ENCODE results near the gene RND2.

Gene RND2

GRCh38 chr17:43014649-43015542, 10.1 kb upstream of the RND2 start:
- no peak for DNase-seq (ENCODE audit: extremely low spot score)
- ChIA-PET CTCF (interaction anchor here (0.6 kb wide), 1 partner anchor 32 kb away, joined by 3 read pairs; no protein-coding TSS in a partner anchor), POLR2A (interaction anchor here (0.7 to 4.9 kb wide), 4 partner anchors 13 to 353 kb away, joined by 3 to 47 read pairs (median 4); partner anchors contain the start of gene RPL27)

GRCh38 chr17:43015579-43015978, 9.5 kb upstream of the RND2 start:
- no peak for DNase-seq (ENCODE audit: extremely low spot score)
- ChIA-PET POLR2A (interaction anchor here (4.9 kb wide), 1 partner anchor 17 kb away, joined by 47 read pairs; the partner anchor contains the start of gene RPL27), CTCF (no interaction called here)
- TF ChIP-seq NFRKB (IDR thresholded peaks at IDR 0.05) (no peak), L3MBTL2 (conservative IDR thresholded peaks at IDR 0.05) (no peak), FOXA1 (IDR thresholded peaks at IDR 0.05) (no peak), CTBP1 (IDR thresholded peaks at IDR 0.05; ENCODE audit: borderline replicate concordance) (no peak)

More at GRCh38 chr17:43014649-43015542, 10.1 kb upstream of the RND2 start:
- TF ChIP-seq BHLHE40 (IDR thresholded peaks at IDR 0.05; ENCODE audit: borderline replicate concordance) (no peak), FOXA1 (IDR thresholded peaks at IDR 0.05) (no peak), SP1 (IDR thresholded peaks at IDR 0.05) (no peak), FOXM1 (IDR thresholded peaks at IDR 0.05; ENCODE audit: borderline replicate concordance) (no peak), TARDBP (IDR thresholded peaks at IDR 0.05) (no peak), SUZ12 (IDR thresholded peaks at IDR 0.05) (no peak), NFRKB (IDR thresholded peaks at IDR 0.05) (no peak), PKNOX1 (IDR thresholded peaks at IDR 0.05) (no peak), ELF4 (IDR thresholded peaks at IDR 0.05) (no peak), ZNF384 (IDR thresholded peaks at IDR 0.05) (no peak), L3MBTL2 (conservative IDR thresholded peaks at IDR 0.05) (no peak), HDGF (IDR thresholded peaks at IDR 0.05; ENCODE audit: borderline replicate concordance) (no peak), LEF1 (IDR thresholded peaks at IDR 0.05; ENCODE audit: borderline replicate concordance) (no peak), FOXK2 (IDR thresholded peaks at IDR 0.05) (no peak), ARNT (IDR thresholded peaks at IDR 0.05) (no peak), CTBP1 (IDR thresholded peaks at IDR 0.05; ENCODE audit: borderline replicate concordance) (no peak)

GRCh38 chr17:43016216-43016615, 8.8 kb upstream of the RND2 start:
- ChIA-PET POLR2A (interaction anchor here (4.9 kb wide), 1 partner anchor 18 kb away, joined by 47 read pairs; the partner anchor contains the start of gene RPL27), CTCF (no interaction called here)
- no peak for DNase-seq (ENCODE audit: extremely low spot score)
- TF ChIP-seq CTBP1 (IDR thresholded peaks at IDR 0.05; ENCODE audit: borderline replicate concordance) (no peak), FOXK2 (IDR thresholded peaks at IDR 0.05) (no peak), TARDBP (IDR thresholded peaks at IDR 0.05) (no peak), BHLHE40 (IDR thresholded peaks at IDR 0.05; ENCODE audit: borderline replicate concordance) (no peak), L3MBTL2 (conservative IDR thresholded peaks at IDR 0.05) (no peak)

GRCh38 chr17:43018008-43018853, 6.8 kb upstream of the RND2 start:
- TF ChIP-seq ARNT (IDR thresholded peaks at IDR 0.05) (no peak), FOXK2 (IDR thresholded peaks at IDR 0.05) (no peak), BHLHE40 (IDR thresholded peaks at IDR 0.05; ENCODE audit: borderline replicate concordance) (no peak), NFRKB (IDR thresholded peaks at IDR 0.05) (no peak), ELF4 (IDR thresholded peaks at IDR 0.05) (no peak)
- ChIA-PET CTCF (no interaction called here), POLR2A (interaction anchor here (1.0 to 2.2 kb wide), 2 partner anchors 19 to 20 kb away, joined by 3 to 12 read pairs; partner anchors contain the start of gene RPL27)
- DNase-seq (ENCODE audit: extremely low spot score), result no peak

- ChIA-PET POLR2A (interaction anchor here (1.0 to 2.2 kb wide), 2 partner anchors 20 to 21 kb away, joined by 3 to 12 read pairs; partner anchors contain the start of gene RPL27), CTCF (no interaction called here)
- DNase-seq (ENCODE audit: extremely low spot score), result no peak
- TF ChIP-seq FOXM1 (IDR thresholded peaks at IDR 0.05; ENCODE audit: borderline replicate concordance), result no peak
- TF ChIP-seq FOXK2 (IDR thresholded peaks at IDR 0.05), result no peak
- no peak for TF ChIP-seq ARNT (IDR thresholded peaks at IDR 0.05)
- TF ChIP-seq ZNF384 (IDR thresholded peaks at IDR 0.05), result no peak
- no peak for TF ChIP-seq L3MBTL2 (conservative IDR thresholded peaks at IDR 0.05)
- TF ChIP-seq LEF1 (IDR thresholded peaks at IDR 0.05; ENCODE audit: borderline replicate concordance), result no peak
- TF ChIP-seq CTBP1 (IDR thresholded peaks at IDR 0.05; ENCODE audit: borderline replicate concordance), result no peak
- TF ChIP-seq ELF4 (IDR thresholded peaks at IDR 0.05), result no peak
- no peak for TF ChIP-seq SUZ12 (IDR thresholded peaks at IDR 0.05)
- no peak for TF ChIP-seq PKNOX1 (IDR thresholded peaks at IDR 0.05)
- no peak for TF ChIP-seq HDGF (IDR thresholded peaks at IDR 0.05; ENCODE audit: borderline replicate concordance)
- TF ChIP-seq TARDBP (IDR thresholded peaks at IDR 0.05), result no peak
- TF ChIP-seq NFRKB (IDR thresholded peaks at IDR 0.05), result no peak
- no peak for TF ChIP-seq FOXA1 (IDR thresholded peaks at IDR 0.05)
- TF ChIP-seq SP1 (IDR thresholded peaks at IDR 0.05), result no peak
Observed at GRCh38 chr17:43018932-43019331, 6.1 kb upstream of the RND2 start.

GRCh38 chr17:43019418-43019817, 5.6 kb upstream of the RND2 start:
- ChIA-PET POLR2A (interaction anchor here (1.0 to 2.2 kb wide), 2 partner anchors 20 to 21 kb away, joined by 3 to 12 read pairs; partner anchors contain the start of gene RPL27), CTCF (no interaction called here)
- DNase-seq (ENCODE audit: extremely low spot score), result no peak
- TF ChIP-seq FOXM1 (IDR thresholded peaks at IDR 0.05; ENCODE audit: borderline replicate concordance) (no peak), ARNT (IDR thresholded peaks at IDR 0.05) (no peak), NFRKB (IDR thresholded peaks at IDR 0.05) (no peak), PKNOX1 (IDR thresholded peaks at IDR 0.05) (no peak), L3MBTL2 (conservative IDR thresholded peaks at IDR 0.05) (no peak), LEF1 (IDR thresholded peaks at IDR 0.05; ENCODE audit: borderline replicate concordance) (no peak), FOXK2 (IDR thresholded peaks at IDR 0.05) (no peak), ELF4 (IDR thresholded peaks at IDR 0.05) (no peak), HDGF (IDR thresholded peaks at IDR 0.05; ENCODE audit: borderline replicate concordance) (no peak), ZNF384 (IDR thresholded peaks at IDR 0.05) (no peak), CTBP1 (IDR thresholded peaks at IDR 0.05; ENCODE audit: borderline replicate concordance) (no peak), BHLHE40 (IDR thresholded peaks at IDR 0.05; ENCODE audit: borderline replicate concordance) (no peak), TARDBP (IDR thresholded peaks at IDR 0.05) (no peak), SP1 (IDR thresholded peaks at IDR 0.05) (no peak), SUZ12 (IDR thresholded peaks at IDR 0.05) (no peak), FOXA1 (IDR thresholded peaks at IDR 0.05) (no peak)

All from HEK293T (cell line).